CD8-positive, alpha-beta memory T cell (primary cell): ENCODE data around the gene CERK. TPM values are rescaled to one million over a fixed set of nuclear protein-coding genes. Genes with fewer than 3 reads are reported as not detected.
A peak's percentile ranks its signal among the peaks of the same experiment; 100 is the strongest.
"Not testable (repeated sequence)": the region's sequence is repeated elsewhere in the genome, so short reads cannot be mapped to it uniquely, and the experiment has no call there.

Source experiments
- CTCF ChIA-PET: fragments of 350-600 bp; sonication (Branson Sonifier 250); formaldehyde crosslinking; loops from one replicate; lab custom pipeline; 2021; ENCODE audit warnings: antibody characterized with exemption; lab: Charles Lee
- POLR2A ChIA-PET: fragments of 350-600 bp; sonication (Branson Sonifier 250); formaldehyde crosslinking; loops from one replicate; lab custom pipeline; 2021; ENCODE audit warnings: antibody characterized with exemption; lab: Charles Lee
- DNase-seq, 5 donors: peaks; one replicate each; pipeline versions ENCODE4 v3.0.0 to v3.0.0-alpha.2; 2020 to 2022; ENCODE audit warnings: mixed read lengths in 1 of 5
- H3K27ac ChIP-seq: one replicate; pipeline ENCODE4 v1.7.0; 2013; ENCODE audit warnings: low read depth, mild to moderate bottlenecking, low read length, moderate library complexity
- H3K27me3 ChIP-seq: 2 replicates; pipeline ENCODE4 v1.7.0; 2013; ENCODE audit warnings: low read length, mild to moderate bottlenecking; ENCODE audit not compliant: insufficient read depth, poor library complexity, severe bottlenecking
- H3K36me3 ChIP-seq: 2 replicates; pipeline ENCODE4 v1.7.0; 2013; ENCODE audit warnings: mild to moderate bottlenecking, low read length, moderate library complexity; ENCODE audit not compliant: insufficient read depth
- H3K4me1 ChIP-seq: 2 replicates; pipeline ENCODE4 v1.7.0; 2013; ENCODE audit warnings: mild to moderate bottlenecking, low read length, moderate library complexity; ENCODE audit not compliant: insufficient read depth
- H3K4me3 ChIP-seq: 2 replicates; pipeline ENCODE4 v1.7.0; 2013; ENCODE audit warnings: mild to moderate bottlenecking, low read length
- H3K9me3 ChIP-seq: 2 replicates; pipeline ENCODE4 v1.7.0; 2013; ENCODE audit warnings: mild to moderate bottlenecking, low read length
- H3K27ac Mint-ChIP-seq, 8 donors: one replicate each; pipeline ENCODE4 v1.8.0; 2020 to 2021; ENCODE audit warnings: mixed read lengths in 8 of 8, mild to moderate bottlenecking in 6 of 8, inconsistent platforms in 3 of 8, moderate library complexity in 3 of 8
- H3K27me3 Mint-ChIP-seq, 2 donors: one replicate each; pipeline ENCODE4 v1.8.0; 2020 to 2021; ENCODE audit warnings: mixed read lengths in 2 of 2, mild to moderate bottlenecking in 1 of 2, moderate library complexity in 1 of 2
- H3K36me3 Mint-ChIP-seq, 3 donors: one replicate each; pipeline ENCODE4 v1.8.0; 2020 to 2021; ENCODE audit warnings: mixed read lengths in 3 of 3, inconsistent platforms in 1 of 3, mild to moderate bottlenecking in 1 of 3
- H3K4me1 Mint-ChIP-seq, 3 donors: one replicate each; pipeline ENCODE4 v1.8.0; 2020 to 2021; ENCODE audit warnings: mixed read lengths in 3 of 3, inconsistent platforms in 1 of 3, mild to moderate bottlenecking in 1 of 3
- H3K4me3 Mint-ChIP-seq, 7 donors: one replicate each; pipeline ENCODE4 v1.8.0; 2020 to 2021; ENCODE audit warnings: mixed read lengths in 7 of 7, mild to moderate bottlenecking in 6 of 7, moderate library complexity in 4 of 7, inconsistent platforms in 2 of 7
- H3K9me3 Mint-ChIP-seq, 5 donors: one replicate each; pipeline ENCODE4 v1.8.0; 2020 to 2022; ENCODE audit warnings: mixed read lengths in 5 of 5, mild to moderate bottlenecking in 3 of 5, moderate library complexity in 2 of 5, inconsistent platforms in 1 of 5
- polyA plus RNA-seq: library from polyadenylated mRNA; unstranded; fragments of 300-500 nt; fragmentation: Illumina TruSeq; gene quantifications from one replicate; pipeline ENCODE4 v1.2.3, GENCODE V29; 2021
- total RNA-seq, 2 experiments: library from RNA; stranded (reverse); gene quantifications; one replicate each; pipeline ENCODE4 v1.2.3, GENCODE V29; 2021

The CERK gene
- total and polyA plus RNA-seq, 3 experiments from 2014 or later, result 64.3 to 108 (median 64.5) TPM

GRCh38 chr22:46734213-46734722, 3.8 kb downstream of the CERK start:
- Histone ChIP-seq H3K4me3 (peak overlapping the region; percentile 76), H3K4me1 (peaks cover 50% of the 10 kb centered on the region)
- H3K27me3 ChIP-seq, H3K9me3 ChIP-seq, H3K9me3 Mint-ChIP-seq, H3K27ac ChIP-seq, H3K36me3 ChIP-seq, H3K27me3 Mint-ChIP-seq, POLR2A ChIA-PET, DNase-seq: not testable (repeated sequence)
- H3K4me1 Mint-ChIP-seq, result peaks cover 61 to 76% (median 69%) of the 10 kb centered on the region in 3 donors
- peak overlapping the region; percentile 87 to 100 (median 99) for H3K4me3 Mint-ChIP-seq
- H3K36me3 Mint-ChIP-seq, result peaks cover 10 to 56% (median 20%) of the 10 kb centered on the region in 3 donors
- peak overlapping the region; percentile 97 to 100 (median 99) for H3K27ac Mint-ChIP-seq
- CTCF ChIA-PET, result interaction anchor here (1.4 kb wide), 1 partner anchor 60 kb away, joined by 4 read pairs; no protein-coding TSS in a partner anchor

GRCh38 chr22:46732513-46732912, 5.5 kb downstream of the CERK start:
- POLR2A ChIA-PET, result no interaction called here
- Mint-ChIP-seq H3K4me1 (peaks cover 55 to 81% (median 79%) of the 10 kb centered on the region in 3 donors), H3K27me3 (peaks cover 0 to 5% of the 10 kb centered on the region in 2 donors), H3K4me3 (peak overlapping the region in 5 of 7 donors; percentile 21 to 79 (median 54)), H3K36me3 (peaks cover 10 to 68% (median 20%) of the 10 kb centered on the region in 3 donors), H3K9me3 (no peaks in the 10 kb centered on the region), H3K27ac (peak overlapping the region; percentile 24 to 100 (median 94))
- Histone ChIP-seq H3K27ac (no peak overlapping the region), H3K36me3 (peaks cover 5% of the 10 kb centered on the region), H3K4me3 (no peak overlapping the region), H3K4me1 (peaks cover 52% of the 10 kb centered on the region), H3K27me3 (no peaks in the 10 kb centered on the region), H3K9me3 (no peaks in the 10 kb centered on the region)
- CTCF ChIA-PET, result interaction anchor here (0.7 to 1.6 kb wide), 3 partner anchors 23 to 71 kb away, joined by 3 to 4 read pairs (median 3); no protein-coding TSS in a partner anchor
- DNase-seq, result no peak

- no peaks in the 10 kb centered on the region for H3K9me3 ChIP-seq
- no peaks in the 10 kb centered on the region for H3K9me3 Mint-ChIP-seq
- H3K27ac ChIP-seq, result no peak overlapping the region
- DNase-seq, result no peak
- H3K4me1 ChIP-seq, result peaks cover 50% of the 10 kb centered on the region
- H3K27me3 Mint-ChIP-seq, result peaks cover 0 to 3% of the 10 kb centered on the region in 2 donors
- H3K27me3 ChIP-seq, result no peaks in the 10 kb centered on the region
- ChIA-PET POLR2A (no interaction called here), CTCF (interaction anchor here (1.6 to 1.9 kb wide), 2 partner anchors 26 to 27 kb away, joined by 4 to 8 read pairs; no protein-coding TSS in a partner anchor)
- peak overlapping the region in 6 of 8 donors; percentile 92 to 100 (median 94) for H3K27ac Mint-ChIP-seq
- H3K4me3 ChIP-seq, result no peak overlapping the region
- H3K4me3 Mint-ChIP-seq, result peak overlapping the region in 5 of 7 donors; percentile 21 to 85 (median 69)
- peaks cover 5% of the 10 kb centered on the region for H3K36me3 ChIP-seq
- H3K36me3 Mint-ChIP-seq, result peaks cover 10 to 70% (median 17%) of the 10 kb centered on the region in 3 donors
- peaks cover 55 to 82% (median 79%) of the 10 kb centered on the region in 3 donors for H3K4me1 Mint-ChIP-seq
Measured at GRCh38 chr22:46732041-46732379, 6.0 kb downstream of the CERK start.

GRCh38 chr22:46731246-46732040, 6.6 kb downstream of the CERK start:
- Histone ChIP-seq H3K4me3 (no peak overlapping the region), H3K27ac (no peak overlapping the region), H3K4me1 (peaks cover 44% of the 10 kb centered on the region), H3K27me3 (no peaks in the 10 kb centered on the region), H3K9me3 (no peaks in the 10 kb centered on the region), H3K36me3 (peaks cover 5% of the 10 kb centered on the region)
- peaks cover 10 to 69% (median 12%) of the 10 kb centered on the region in 3 donors for H3K36me3 Mint-ChIP-seq
- DNase-seq, result no peak
- peaks cover 54 to 81% (median 78%) of the 10 kb centered on the region in 3 donors for H3K4me1 Mint-ChIP-seq
- POLR2A ChIA-PET, result interaction anchor here (1.6 kb wide), 1 partner anchor 9 kb away, joined by 5 read pairs; no protein-coding TSS in a partner anchor
- no peaks in the 10 kb centered on the region for H3K9me3 Mint-ChIP-seq
- CTCF ChIA-PET, result interaction anchor here (0.9 to 1.9 kb wide), 2 partner anchors 27 to 72 kb away, joined by 4 to 8 read pairs; no protein-coding TSS in a partner anchor
- peak overlapping the region in 7 of 8 donors; percentile 55 to 100 (median 94) for H3K27ac Mint-ChIP-seq
- H3K27me3 Mint-ChIP-seq, result no peaks in the 10 kb centered on the region
- H3K4me3 Mint-ChIP-seq, result peak overlapping the region; percentile 21 to 85 (median 66)

- Histone ChIP-seq H3K27me3 (no peaks in the 10 kb centered on the region), H3K27ac (no peak overlapping the region), H3K4me3 (no peak overlapping the region), H3K9me3 (no peaks in the 10 kb centered on the region), H3K36me3 (peaks cover 10% of the 10 kb centered on the region), H3K4me1 (peaks cover 37% of the 10 kb centered on the region)
- ChIA-PET CTCF (interaction anchor here (0.9 to 1.9 kb wide), 2 partner anchors 28 to 73 kb away, joined by 4 to 8 read pairs; no protein-coding TSS in a partner anchor), POLR2A (interaction anchor here (1.6 kb wide), 1 partner anchor 8 kb away, joined by 5 read pairs; no protein-coding TSS in a partner anchor)
- H3K9me3 Mint-ChIP-seq, result no peaks in the 10 kb centered on the region
- DNase-seq, result peak in 2 of 5 donors; percentile 11 to 31
- peak overlapping the region; percentile 21 to 85 (median 61) for H3K4me3 Mint-ChIP-seq
- peaks cover 56 to 81% (median 80%) of the 10 kb centered on the region in 3 donors for H3K4me1 Mint-ChIP-seq
- H3K27me3 Mint-ChIP-seq, result no peaks in the 10 kb centered on the region
- H3K36me3 Mint-ChIP-seq, result peaks cover 11 to 74% (median 12%) of the 10 kb centered on the region in 3 donors
- peak overlapping the region in 7 of 8 donors; percentile 76 to 100 (median 94) for H3K27ac Mint-ChIP-seq
Measured at GRCh38 chr22:46730568-46731245, 7.3 kb downstream of the CERK start.

GRCh38 chr22:46728470-46728869, 9.6 kb downstream of the CERK start:
- ChIA-PET CTCF (no interaction called here), POLR2A (no interaction called here)
- Mint-ChIP-seq H3K27me3 (no peaks in the 10 kb centered on the region), H3K9me3 (no peaks in the 10 kb centered on the region), H3K4me3 (peak overlapping the region in 2 of 7 donors; percentile 15 to 40), H3K4me1 (peaks cover 47 to 74% (median 73%) of the 10 kb centered on the region in 3 donors), H3K27ac (peak overlapping the region in 7 of 8 donors; percentile 7 to 100 (median 81)), H3K36me3 (peaks cover 6 to 79% (median 13%) of the 10 kb centered on the region in 3 donors)
- Histone ChIP-seq H3K4me1 (peaks cover 20% of the 10 kb centered on the region), H3K36me3 (peaks cover 17% of the 10 kb centered on the region), H3K9me3 (no peaks in the 10 kb centered on the region), H3K27ac (no peak overlapping the region), H3K27me3 (no peaks in the 10 kb centered on the region), H3K4me3 (no peak overlapping the region)
- DNase-seq, result no peak

- no peaks in the 10 kb centered on the region for H3K27me3 ChIP-seq
- Mint-ChIP-seq H3K4me1 (peaks cover 49 to 77% (median 77%) of the 10 kb centered on the region in 3 donors), H3K36me3 (peaks cover 6 to 82% (median 13%) of the 10 kb centered on the region in 3 donors), H3K27ac (peak overlapping the region in 6 of 8 donors; percentile 37 to 93 (median 55)), H3K9me3 (no peaks in the 10 kb centered on the region), H3K4me3 (peak overlapping the region in 1 of 7 donors; percentile 15), H3K27me3 (no peaks in the 10 kb centered on the region)
- peaks cover 20% of the 10 kb centered on the region for H3K4me1 ChIP-seq
- H3K36me3 ChIP-seq, result peaks cover 17% of the 10 kb centered on the region
- DNase-seq, result no peak
- CTCF ChIA-PET, result interaction anchor here (2.7 kb wide), 1 partner anchor 75 kb away, joined by 10 read pairs; no protein-coding TSS in a partner anchor
- no peaks in the 10 kb centered on the region for H3K9me3 ChIP-seq
- no peak overlapping the region for H3K27ac ChIP-seq
- no peak overlapping the region for H3K4me3 ChIP-seq
- POLR2A ChIA-PET, result no interaction called here
Measured at GRCh38 chr22:46727813-46728364, 10.2 kb downstream of the CERK start.
